CD4-positive, alpha-beta T cell treated with Interleukin-2 at 100 ng/mL for 4 hours (primary cell): ENCODE results near the gene SLBP.
"Not testable (repeated sequence)": the region's sequence is repeated elsewhere in the genome, so short reads cannot be mapped to it uniquely, and the experiment has no call there.

Source experiments
- DNase-seq: peaks from one replicate; pipeline ENCODE4 v3.0.0-alpha.2; 2020; ENCODE audit warnings: low spot score

SLBP gene

DNA sequence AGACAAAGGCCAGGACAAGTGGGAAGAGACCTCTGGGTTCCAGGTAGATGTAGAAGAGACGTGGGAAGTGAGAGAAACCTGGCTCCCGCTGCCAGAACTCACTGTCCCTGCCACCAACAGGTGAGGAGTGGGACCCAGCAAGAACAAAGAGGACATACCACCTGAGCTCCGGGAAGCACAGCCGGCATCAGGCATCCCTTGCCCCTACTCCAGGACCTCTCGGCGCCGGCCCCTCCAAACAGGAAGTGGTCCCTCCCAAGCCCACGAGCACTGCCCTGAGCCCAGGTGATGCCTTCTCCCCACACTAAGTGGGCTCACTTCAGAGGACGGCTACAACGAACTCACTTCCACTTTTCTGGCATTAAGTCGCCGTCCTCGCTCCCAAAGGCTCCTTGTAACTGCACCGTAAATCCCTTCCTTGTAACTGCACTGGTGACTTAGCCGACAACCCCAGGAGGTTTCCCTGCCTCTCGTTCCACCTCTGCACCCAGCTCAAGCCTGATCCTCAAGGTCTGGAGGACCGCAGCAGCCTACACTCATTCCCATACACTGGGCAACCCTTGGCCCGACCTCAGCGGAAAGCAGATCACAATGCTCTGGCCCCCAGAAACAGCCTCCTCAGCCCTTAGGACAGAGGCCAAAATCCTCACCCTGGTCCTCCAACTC is 36.9 kb downstream of the SLBP start:
- DNase-seq, result no peak

DNA sequence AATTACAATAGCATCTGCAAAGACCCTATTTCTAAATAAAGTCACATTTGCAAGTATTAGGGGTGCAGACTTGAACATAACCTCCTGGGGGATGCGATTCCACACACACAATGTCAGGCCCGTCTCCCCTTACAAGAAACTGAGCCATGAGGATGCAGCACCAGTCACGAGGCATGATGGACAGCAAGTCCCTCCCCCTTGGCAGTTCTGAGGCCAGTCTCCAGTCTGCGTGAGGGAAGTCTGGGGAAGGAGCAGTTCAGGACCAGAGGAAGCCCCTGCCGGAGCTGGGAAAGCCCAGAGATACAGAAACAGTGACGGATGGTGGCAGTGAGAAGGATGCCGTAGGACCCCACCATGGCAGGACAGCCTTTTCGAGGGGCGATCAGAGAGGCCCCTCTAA is 37.4 kb downstream of the SLBP start:
- DNase-seq, result no peak

DNA sequence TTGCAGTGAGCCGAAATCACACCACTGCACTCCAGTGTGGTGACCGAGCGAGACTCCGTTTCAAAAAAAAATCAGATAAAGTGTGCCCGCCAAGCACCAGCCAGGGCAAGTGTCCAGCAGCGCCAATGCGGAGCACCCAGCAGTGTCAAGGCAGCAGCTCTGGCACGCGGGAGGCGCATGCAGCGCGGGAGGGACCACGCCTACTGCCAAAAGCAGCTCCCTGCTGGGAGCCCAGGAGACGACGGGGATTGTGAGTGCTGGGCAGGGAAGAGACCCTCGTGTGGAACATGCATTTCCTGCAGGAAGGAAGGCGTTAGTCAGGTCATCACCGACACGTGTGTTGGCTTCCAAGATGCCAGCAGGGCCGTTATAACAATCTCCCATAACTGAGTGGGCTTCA is 38.4 kb downstream of the SLBP start:
- DNase-seq, result no peak

DNA sequence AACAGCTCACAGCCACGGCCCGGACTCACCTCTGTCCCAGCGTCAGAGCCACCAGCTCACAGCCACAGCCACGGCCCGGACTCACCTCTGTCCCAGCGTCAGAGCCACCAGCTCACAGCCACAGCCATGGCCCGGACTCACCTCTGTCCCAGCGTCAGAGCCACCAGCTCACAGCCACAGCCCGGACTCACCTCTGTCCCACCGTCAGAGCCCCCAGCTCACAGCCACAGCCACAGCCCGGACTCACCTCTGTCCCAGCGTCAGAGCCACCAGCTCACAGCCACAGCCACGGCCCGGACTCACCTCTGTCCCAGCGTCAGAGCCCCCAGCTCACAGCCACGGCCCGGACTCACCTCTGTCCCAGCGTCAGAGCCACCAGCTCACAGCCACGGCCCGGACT is 41.1 kb downstream of the SLBP start:
- not testable (repeated sequence) for DNase-seq

DNA sequence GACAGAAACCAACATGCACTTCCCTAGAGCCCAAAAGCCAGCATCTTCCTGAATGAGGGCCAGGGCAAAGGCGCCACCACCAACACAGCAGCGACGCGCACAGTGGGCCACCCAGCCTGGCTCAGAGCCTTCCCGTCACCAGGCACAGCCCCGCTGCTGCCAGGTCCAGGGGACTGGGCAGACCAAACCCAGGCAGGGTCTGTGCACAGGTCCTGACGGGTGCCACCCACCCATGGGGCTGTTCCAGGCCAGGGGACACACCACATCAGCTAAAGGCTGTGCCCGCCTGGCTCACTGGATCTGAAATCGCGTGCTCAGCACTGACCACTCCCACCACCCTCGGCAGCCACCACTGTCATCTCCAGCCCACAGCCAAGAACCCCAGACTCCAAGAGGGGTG is 41.8 kb downstream of the SLBP start:
- DNase-seq, result no peak

DNA sequence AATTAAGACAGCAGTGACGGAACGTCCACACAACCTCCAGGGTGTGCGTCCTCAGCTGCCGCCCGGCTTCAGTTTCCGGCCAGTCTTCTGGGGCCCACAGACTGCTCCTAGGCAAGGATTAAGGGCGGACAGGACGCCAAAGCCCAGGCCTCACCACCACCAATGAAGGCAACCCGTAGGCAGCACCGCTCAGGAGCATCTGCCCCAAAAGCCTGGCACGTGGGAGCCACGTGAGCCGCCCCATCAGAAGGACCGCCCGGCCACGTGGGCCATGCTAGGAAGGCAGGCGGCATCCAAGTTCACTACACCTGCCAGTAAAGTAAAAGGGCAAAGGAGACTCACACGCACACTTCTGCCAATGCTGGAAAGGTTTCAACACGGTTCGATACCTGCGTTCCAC is 42.3 kb downstream of the SLBP start:
- no peak for DNase-seq

DNA sequence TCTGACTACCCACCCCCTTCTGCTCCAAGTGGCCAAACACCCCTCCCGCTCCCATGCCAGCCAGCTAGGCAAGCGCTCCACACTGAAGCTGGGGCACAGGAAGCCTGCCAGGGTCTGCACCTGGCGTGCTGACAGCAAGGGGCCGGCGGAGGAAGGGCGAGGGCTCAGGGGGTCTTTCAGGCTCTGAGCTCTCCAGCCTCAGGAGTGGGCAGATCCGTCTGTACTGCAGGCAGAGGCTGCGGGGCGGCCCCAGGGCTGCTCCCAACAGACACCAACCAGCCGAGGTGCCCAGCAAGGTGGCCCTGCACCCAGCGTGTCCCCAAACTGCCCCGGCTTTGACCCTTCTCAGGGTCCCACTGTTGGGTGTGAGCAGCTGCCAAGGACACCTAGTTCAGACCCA is 42.8 kb downstream of the SLBP start:
- no peak for DNase-seq

DNA sequence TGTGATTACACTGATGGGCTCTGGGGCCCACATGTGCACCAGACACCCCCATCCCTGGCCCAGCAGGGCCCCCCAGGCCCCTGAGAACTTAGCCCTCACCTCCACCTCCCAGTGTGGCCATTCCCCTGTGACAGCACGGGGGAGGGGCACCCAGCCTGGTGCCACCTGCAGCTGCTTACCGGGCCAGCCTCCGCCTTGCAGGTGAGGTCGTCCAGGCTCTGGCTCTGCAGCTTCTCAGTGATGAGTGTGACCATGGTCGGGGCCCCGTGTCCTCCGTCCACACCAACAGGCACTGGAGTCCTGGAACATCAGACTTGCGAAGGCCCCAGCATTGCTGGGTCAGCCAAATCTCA is 43.7 kb downstream of the SLBP start:
- no peak for DNase-seq

DNA sequence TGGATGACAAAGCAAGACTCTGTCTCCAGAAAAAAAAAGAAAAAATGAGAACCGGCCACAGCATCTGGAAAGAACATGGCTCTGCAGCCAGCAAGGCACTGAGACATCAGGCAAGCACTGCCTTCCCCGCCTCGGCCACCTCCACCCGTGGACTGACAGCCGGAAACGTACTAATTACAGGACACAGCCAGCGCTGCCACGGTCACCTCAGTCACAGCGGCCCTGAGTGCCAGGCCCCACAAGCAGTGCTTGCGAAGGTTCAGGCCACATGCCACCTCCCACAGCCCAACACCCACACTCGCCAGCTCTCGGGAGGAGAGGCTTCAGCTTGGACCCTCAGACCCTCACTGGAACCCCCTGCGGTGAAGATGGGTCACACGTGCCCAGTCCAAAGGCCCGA is 44.8 kb downstream of the SLBP start:
- DNase-seq, result no peak

DNA sequence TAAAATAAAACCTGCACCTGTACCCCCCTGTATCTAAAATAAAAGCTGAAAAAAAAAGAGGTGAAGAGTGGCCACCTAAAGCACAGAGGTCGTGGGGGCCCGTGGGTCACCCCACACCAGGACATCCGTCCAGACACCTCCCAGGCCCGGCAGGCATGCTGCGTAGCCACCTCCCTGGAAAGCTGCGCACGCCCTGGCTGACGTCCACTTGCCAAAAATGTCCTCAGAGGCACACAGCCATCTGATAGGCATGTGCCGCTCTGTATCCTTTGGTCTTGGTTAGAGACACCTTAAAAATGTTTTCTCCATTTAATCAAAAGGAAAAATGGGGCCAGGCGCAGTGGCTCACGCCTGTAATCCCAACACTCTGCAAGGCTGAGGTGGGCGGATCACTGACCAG is 45.7 kb downstream of the SLBP start:
- DNase-seq, result no peak

DNA sequence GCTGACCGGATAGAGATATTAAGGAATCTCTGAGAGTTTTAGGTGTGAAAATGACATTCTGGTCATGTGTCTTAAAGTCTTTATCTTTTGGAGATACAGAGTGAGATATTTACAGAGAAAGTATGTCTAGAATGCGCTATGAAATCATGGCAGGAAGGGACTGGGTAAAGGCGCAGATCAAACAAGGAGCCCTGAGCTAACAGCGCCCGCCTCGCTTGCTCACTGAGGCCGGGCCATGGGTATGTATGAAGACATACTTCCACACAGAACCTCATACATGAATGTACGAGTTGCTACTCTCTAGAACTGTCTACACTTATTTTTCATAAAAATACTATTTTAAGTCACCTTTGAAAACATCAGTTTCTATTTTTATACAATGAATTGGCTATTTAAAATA is 48.0 kb downstream of the SLBP start:
- DNase-seq, result no peak

DNA sequence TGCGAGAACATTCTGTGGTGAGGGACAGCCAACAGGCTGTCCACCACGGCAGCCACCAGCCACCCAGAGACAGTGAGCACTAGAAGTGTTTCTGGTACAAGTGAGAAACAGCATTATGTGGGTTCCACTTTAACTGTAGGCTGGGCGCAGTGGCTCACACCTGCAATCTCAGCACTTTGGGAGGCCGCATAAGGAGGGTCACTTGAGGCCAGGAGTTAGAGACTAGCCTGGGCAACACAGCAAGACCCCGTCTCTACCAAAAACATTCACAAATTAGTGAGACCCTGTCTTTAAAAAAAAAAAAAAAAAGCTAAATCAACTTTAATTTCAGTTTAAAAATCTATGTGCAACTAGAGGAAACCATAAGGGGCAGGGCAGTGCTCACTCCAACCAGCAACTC is 48.6 kb downstream of the SLBP start:
- DNase-seq, result no peak

DNA sequence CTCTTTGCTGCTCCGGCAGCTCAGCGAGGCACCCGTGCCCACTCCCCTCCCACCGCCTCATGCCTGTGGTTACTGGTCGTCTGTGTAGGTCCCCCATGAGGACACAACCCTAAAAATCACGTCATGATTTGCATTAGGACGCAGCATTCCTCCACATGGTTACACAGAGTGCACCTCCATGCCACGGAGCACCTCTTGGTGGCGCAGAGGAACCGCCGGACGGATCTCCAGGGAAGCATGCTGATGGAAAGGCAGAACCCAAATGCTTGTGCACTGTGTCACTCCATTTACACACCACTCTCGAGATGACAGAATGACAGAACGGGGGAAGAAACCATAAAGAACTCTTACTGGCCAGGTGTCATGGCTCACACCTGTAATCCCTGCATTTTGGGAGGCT is 50.4 kb downstream of the SLBP start:
- no peak for DNase-seq

DNA sequence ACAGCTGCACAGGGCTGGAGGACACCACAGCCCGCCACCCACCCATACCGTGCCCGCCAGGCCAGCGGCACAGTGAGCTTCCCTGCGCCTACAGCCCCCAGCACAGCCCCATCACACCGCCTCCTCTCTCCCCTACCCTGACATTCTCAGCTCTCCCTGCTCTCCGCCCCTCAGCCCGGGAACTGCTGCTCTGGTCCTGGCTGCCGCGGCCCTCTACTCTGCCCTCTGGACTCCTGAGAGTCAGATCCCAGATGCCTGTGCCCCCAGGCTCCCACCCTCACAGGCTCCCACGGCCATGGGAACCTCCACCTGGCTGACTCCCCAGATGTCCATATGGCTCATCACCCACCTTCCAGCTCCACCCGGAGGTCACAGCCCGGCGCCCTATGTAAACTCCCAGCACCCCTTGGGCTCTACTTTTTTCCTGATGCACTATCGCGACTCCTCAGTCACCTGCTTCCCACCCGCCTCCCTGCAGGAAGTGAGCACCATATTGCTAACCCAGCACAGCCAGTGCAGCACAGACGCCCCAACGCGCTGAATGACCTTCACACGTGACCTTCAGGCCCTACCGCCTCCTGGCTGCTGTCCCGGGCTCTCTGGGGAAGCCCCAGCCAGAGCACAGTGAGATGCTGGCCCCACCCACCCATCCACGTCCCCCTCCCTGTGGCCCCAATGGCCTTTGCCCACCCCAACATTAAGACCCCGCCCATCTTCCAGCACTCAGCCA is 51.0 kb downstream of the SLBP start:
- no peak for DNase-seq

DNA sequence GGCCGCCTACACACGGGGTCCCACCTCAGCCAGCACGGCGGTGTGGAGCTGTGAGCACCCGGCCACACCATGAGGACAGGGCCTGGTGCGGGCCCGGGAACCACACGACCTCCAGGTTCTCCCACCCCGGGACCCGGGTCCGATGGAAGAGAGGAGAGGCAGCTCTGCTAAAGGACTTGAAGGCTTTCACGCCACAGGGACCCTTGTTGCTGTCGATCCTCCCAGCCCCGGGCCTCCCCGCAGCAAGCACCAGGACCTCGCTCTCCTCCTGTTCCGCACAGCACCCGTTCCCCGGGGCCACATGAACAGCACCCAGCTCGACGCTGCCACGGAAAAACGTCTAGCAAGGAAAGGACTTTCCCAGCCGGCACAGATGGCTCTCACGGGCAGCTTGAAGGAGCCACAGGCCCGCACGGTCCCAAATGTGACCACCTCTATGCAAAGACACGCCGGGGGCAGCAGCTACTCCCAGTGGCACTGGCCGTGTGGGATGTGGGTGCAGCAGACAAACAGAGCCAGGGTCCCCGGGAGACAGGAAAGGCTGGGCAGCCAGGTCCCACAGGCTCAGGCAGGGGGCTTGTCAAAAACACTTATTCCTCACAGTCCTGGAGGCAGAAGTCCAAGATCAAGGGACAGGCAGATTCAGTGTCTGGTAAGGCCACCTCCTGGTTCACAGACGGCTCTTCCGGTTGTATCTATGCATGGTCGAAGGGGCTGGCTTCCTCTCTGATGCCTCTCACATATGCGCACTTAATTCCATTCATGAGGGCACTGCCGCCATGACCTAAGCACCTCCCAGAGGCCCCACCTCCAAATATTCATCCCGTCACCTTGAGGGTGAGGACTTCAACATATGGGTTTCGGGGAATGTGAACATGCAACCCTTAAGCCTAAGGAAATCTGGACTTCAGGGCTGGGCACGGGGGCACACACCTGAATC is 52.7 kb downstream of the SLBP start:
- DNase-seq, result no peak

DNA sequence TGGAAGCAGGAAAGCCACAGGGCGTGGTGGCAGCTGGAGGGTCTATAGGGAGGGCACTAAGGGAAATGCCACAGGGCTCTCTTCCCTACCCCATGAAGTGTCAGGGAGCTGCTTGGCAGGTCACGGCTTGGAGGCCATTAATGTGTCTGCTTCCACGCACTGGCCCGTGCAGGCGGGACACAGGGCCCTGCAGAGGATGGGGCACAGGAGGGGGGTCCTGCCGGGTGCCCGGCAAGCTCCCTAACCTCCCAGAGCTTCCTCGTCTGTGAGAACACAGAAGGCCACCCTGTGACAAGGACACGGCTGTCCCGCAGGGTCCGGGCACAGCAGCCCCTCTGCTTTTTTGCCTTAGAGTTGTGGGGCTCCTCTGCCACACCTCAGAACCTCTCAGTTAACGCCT is 53.5 kb downstream of the SLBP start:
- DNase-seq, result no peak

DNA sequence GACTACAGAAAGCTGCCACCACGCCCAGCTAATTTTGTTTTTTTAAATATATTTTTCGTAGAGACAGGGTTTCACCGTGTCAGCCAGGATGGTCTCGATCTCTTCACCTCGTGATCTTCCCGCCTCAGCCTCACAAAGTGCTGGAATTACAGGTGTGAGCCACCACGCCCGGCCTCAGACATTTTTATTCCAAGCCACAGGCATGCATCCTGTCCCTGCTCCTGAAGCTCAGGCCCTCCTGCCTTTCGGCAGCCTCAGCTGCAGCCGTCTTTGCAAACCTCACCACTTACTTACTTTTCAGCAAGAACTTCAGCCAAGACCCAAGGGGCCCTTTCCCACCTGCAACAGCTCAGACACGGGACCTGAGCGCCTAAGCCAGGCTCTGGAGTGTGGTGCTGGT is 54.0 kb downstream of the SLBP start:
- no peak for DNase-seq

DNA sequence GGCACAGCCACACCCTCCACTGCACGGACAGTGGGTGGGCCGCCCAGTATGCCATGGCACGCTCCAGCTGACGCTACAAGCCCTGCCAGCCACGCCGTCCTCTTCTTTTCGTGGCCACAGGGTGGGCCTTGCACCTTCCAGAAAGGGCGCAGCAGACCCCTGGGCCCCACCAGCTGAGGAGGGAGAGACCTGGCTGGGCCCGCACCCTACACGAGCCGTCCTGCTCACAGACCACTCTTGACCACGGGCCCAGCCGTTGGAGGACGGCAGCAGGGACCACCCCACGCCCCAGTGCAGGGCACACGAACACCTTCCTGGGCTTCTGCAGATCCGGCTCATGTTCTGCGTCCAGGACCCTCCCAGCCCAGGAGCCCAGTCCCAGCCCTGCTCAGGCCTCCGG is 55.1 kb downstream of the SLBP start:
- DNase-seq, result no peak

DNA sequence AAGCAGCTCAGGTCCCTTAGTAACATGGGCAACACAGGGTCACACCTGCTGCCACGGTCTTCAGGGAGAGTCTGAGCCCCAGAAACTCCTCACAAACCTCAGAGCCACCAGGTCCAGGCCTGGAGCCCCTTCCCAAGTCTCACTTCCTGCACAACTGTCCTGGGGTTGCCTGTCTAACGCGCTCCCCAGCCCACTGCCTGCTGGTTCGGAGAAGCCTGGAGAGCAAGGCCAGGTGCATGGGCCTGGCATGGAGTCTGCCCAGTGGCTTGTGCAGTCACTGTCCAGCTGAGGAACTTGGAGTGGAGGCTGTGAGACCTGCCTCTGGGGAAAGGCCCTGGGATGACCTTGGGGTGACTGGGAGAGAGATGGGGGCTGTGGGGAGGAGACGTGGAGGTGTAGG is 56.0 kb downstream of the SLBP start:
- no peak for DNase-seq

DNA sequence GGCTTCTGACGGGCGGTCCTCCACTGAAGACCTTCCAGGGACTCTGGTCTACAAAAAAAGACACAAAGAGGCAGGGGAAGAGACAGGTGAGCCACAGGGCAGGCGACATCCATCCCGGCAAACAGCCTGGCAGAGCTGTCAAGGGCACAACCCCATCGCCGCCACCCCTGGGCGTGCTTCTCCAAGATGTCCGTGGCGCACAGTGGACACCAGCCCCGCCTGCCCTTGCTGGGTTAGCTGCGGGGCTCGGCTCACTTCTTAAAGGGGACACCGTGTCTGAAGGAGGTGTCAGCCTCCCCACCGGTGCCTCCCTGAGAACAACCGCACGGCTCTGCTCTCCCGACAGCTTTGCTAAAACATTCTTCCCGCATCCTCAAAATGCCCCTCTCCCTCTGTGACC is 56.4 kb downstream of the SLBP start:
- no peak for DNase-seq

DNA sequence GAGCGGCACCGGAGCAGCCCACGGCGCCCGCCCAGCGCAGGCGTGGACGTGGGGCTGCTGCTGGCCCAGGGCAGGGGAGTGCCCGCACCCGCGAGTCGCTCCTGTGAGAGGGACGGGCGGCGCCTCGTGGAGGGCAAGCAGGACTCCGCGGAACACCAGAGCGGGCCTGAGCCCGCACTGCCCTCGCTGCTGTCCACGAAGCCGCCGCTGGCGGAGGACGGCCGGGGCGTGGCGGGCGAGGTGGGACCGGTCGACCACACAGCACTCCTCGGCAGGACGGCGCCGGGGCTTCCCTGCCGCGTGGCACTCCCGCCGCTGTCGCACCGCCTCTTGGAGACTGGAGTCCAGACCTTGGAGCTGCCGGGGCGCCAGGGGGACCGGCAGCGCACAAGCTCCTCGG is 57.0 kb downstream of the SLBP start:
- DNase-seq, result no peak

DNA sequence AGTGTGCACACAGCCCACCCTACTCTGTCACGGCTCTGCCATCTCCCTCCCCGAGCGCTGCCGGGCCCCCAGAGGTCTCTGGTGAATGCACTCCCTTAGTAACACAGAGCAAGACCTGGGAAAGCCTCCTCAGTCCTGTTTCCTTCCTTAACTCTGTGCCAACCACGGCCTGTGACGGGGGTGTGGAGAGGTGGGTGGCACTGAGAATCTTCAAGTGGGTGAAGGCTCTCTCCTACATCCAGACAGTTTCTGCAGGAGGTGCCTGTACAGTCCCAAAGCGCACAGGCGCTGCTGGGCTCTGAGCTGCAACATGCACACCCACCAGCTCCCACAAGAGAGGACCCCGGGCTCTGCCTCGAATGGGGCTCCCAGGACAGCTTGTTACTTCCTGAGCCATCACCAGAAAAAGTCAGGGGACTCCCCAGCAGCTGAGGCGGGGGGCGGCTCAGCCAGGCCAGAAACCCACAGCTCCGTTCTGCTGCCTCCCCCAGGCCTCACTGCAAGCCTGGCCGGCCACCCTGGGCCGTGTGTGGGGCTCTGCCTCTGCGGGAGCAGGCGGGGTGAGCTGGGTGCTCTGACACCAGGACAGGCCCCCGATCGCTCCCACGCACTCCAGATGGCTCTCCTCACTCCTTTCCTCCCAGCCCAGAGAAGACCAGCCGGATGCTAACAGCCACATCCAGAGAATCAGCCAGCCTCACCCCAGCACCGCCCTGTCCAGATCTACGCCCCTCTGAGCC is 57.7 kb downstream of the SLBP start:
- no peak for DNase-seq
